Activated CD4-positive, alpha-beta T cell treated with anti-CD3 and anti-CD28 coated beads, Interleukin-2, amount 10 ng/mL, durations not matched to agents 7 days and 5 days (primary cell): ENCODE data around the gene GPSM1. TPM values are rescaled to one million over a fixed set of nuclear protein-coding genes. Genes with fewer than 3 reads are reported as not detected.

Experiments
- CTCF ChIA-PET: fragments of 350-600 bp; sonication (Branson Sonifier 250); formaldehyde crosslinking; loops from one replicate; lab custom pipeline; 2021; ENCODE audit warnings: antibody characterized with exemption; lab: Charles Lee
- POLR2A ChIA-PET: fragments of 350-600 bp; sonication (Branson Sonifier 250); formaldehyde crosslinking; loops from one replicate; lab custom pipeline; 2021; ENCODE audit warnings: antibody characterized with exemption; lab: Charles Lee
- DNase-seq: peaks from one replicate; pipeline ENCODE4 v3.0.0-alpha.2; 2020
- H3K27ac Mint-ChIP-seq: one replicate; pipeline ENCODE4 v1.8.0; 2021; ENCODE audit warnings: mild to moderate bottlenecking, moderate library complexity, mixed read lengths
- H3K27me3 Mint-ChIP-seq: one replicate; pipeline ENCODE4 v1.8.0; 2021; ENCODE audit warnings: mixed read lengths
- H3K36me3 Mint-ChIP-seq: one replicate; pipeline ENCODE4 v1.8.0; 2021; ENCODE audit warnings: low read depth, mixed read lengths
- H3K4me1 Mint-ChIP-seq: one replicate; pipeline ENCODE4 v1.8.0; 2021; ENCODE audit warnings: mixed read lengths
- H3K4me3 Mint-ChIP-seq: one replicate; pipeline ENCODE4 v1.8.0; 2021; ENCODE audit warnings: mild to moderate bottlenecking, moderate library complexity, mixed read lengths
- H3K9me3 Mint-ChIP-seq: one replicate; pipeline ENCODE4 v1.8.0; 2021; ENCODE audit warnings: mixed read lengths
- total RNA-seq, 2 experiments: library from RNA; stranded (reverse); gene quantifications; one replicate each; pipeline ENCODE4 v1.2.3, GENCODE V29; 2021

GPSM1 gene
- total RNA-seq, 2 experiments from 2014 or later = 2.7 to 2.9 TPM

GRCh38 chr9:136303066-136303824, 24.1 kb upstream of the GPSM1 start:
- DNase-seq = no peak
- ChIA-PET CTCF (no interaction called here), POLR2A (no interaction called here)
- peaks cover 4% of the 10 kb centered on the region for H3K27me3 Mint-ChIP-seq
- no peak overlapping the region for H3K27ac Mint-ChIP-seq
- no peaks in the 10 kb centered on the region for H3K36me3 Mint-ChIP-seq
- H3K4me3 Mint-ChIP-seq = no peak overlapping the region
- peaks cover 3% of the 10 kb centered on the region for H3K4me1 Mint-ChIP-seq
- no peaks in the 10 kb centered on the region for H3K9me3 Mint-ChIP-seq

- H3K27ac Mint-ChIP-seq = no peak within 1 kb of the TSS
- no peaks in the 10 kb centered on the region for H3K36me3 Mint-ChIP-seq
- H3K27me3 Mint-ChIP-seq = peaks cover 4% of the 10 kb centered on the region
- H3K4me3 Mint-ChIP-seq = no peak within 1 kb of the TSS
- no peaks in the 10 kb centered on the region for H3K9me3 Mint-ChIP-seq
- no peak for DNase-seq
- ChIA-PET CTCF (no interaction called here), POLR2A (no interaction called here)
- H3K4me1 Mint-ChIP-seq = peaks cover 3% of the 10 kb centered on the region
Measured at GRCh38 chr9:136303825-136304416, 23.4 kb upstream of the GPSM1 start, which contains the start of gene CCDC187. Gene CCDC187, minus strand, starts transcription at chr9:136304094. Its CDS starts 264 bp downstream, at chr9:136303830.

GRCh38 chr9:136304456-136304855, 22.9 kb upstream of the GPSM1 start:
- CTCF ChIA-PET = no interaction called here
- DNase-seq = no peak
- POLR2A ChIA-PET = no interaction called here
- no peaks in the 10 kb centered on the region for H3K9me3 Mint-ChIP-seq
- H3K27ac Mint-ChIP-seq = no peak overlapping the region
- peaks cover 3% of the 10 kb centered on the region for H3K4me1 Mint-ChIP-seq
- no peaks in the 10 kb centered on the region for H3K36me3 Mint-ChIP-seq
- peaks cover 4% of the 10 kb centered on the region for H3K27me3 Mint-ChIP-seq
- H3K4me3 Mint-ChIP-seq = no peak overlapping the region

GRCh38 chr9:136304981-136305380, 22.4 kb upstream of the GPSM1 start:
- H3K27me3 Mint-ChIP-seq = peaks cover 4% of the 10 kb centered on the region
- no peaks in the 10 kb centered on the region for H3K36me3 Mint-ChIP-seq
- H3K4me3 Mint-ChIP-seq = no peak overlapping the region
- ChIA-PET POLR2A (no interaction called here), CTCF (no interaction called here)
- no peaks in the 10 kb centered on the region for H3K9me3 Mint-ChIP-seq
- peaks cover 3% of the 10 kb centered on the region for H3K4me1 Mint-ChIP-seq
- no peak overlapping the region for H3K27ac Mint-ChIP-seq
- no peak for DNase-seq

GRCh38 chr9:136305804-136306203, 21.5 kb upstream of the GPSM1 start:
- H3K4me1 Mint-ChIP-seq = peaks cover 3% of the 10 kb centered on the region
- H3K27me3 Mint-ChIP-seq = peaks cover 4% of the 10 kb centered on the region
- DNase-seq = no peak
- H3K9me3 Mint-ChIP-seq = no peaks in the 10 kb centered on the region
- no peaks in the 10 kb centered on the region for H3K36me3 Mint-ChIP-seq
- no peak overlapping the region for H3K27ac Mint-ChIP-seq
- POLR2A ChIA-PET = no interaction called here
- CTCF ChIA-PET = no interaction called here
- H3K4me3 Mint-ChIP-seq = no peak overlapping the region

GRCh38 chr9:136306211-136307208, 20.8 kb upstream of the GPSM1 start:
- peaks cover 4% of the 10 kb centered on the region for H3K27me3 Mint-ChIP-seq
- no peaks in the 10 kb centered on the region for H3K36me3 Mint-ChIP-seq
- H3K4me1 Mint-ChIP-seq = peaks cover 3% of the 10 kb centered on the region
- ChIA-PET POLR2A (no interaction called here), CTCF (interaction anchor here (0.6 kb wide), 1 partner anchor 120 kb away, joined by 4 read pairs; no protein-coding TSS in a partner anchor)
- H3K9me3 Mint-ChIP-seq = no peaks in the 10 kb centered on the region
- H3K27ac Mint-ChIP-seq = no peak overlapping the region
- no peak overlapping the region for H3K4me3 Mint-ChIP-seq
- DNase-seq = no peak

- Mint-ChIP-seq H3K36me3 (no peaks in the 10 kb centered on the region), H3K4me1 (peaks cover 3% of the 10 kb centered on the region), H3K9me3 (no peaks in the 10 kb centered on the region), H3K27me3 (peaks cover 4% of the 10 kb centered on the region), H3K4me3 (no peak overlapping the region), H3K27ac (no peak overlapping the region)
- POLR2A ChIA-PET = no interaction called here
- CTCF ChIA-PET = no interaction called here
- DNase-seq = no peak
Measured at GRCh38 chr9:136307215-136307750, 20.1 kb upstream of the GPSM1 start.

GRCh38 chr9:136308006-136308701, 19.2 kb upstream of the GPSM1 start:
- CTCF ChIA-PET = no interaction called here
- no peak for DNase-seq
- H3K36me3 Mint-ChIP-seq = no peaks in the 10 kb centered on the region
- POLR2A ChIA-PET = no interaction called here
- no peaks in the 10 kb centered on the region for H3K9me3 Mint-ChIP-seq
- H3K4me1 Mint-ChIP-seq = peaks cover 3% of the 10 kb centered on the region
- no peak overlapping the region for H3K27ac Mint-ChIP-seq
- peaks cover 4% of the 10 kb centered on the region for H3K27me3 Mint-ChIP-seq
- H3K4me3 Mint-ChIP-seq = no peak overlapping the region

- POLR2A ChIA-PET = no interaction called here
- Mint-ChIP-seq H3K27me3 (peaks cover 4% of the 10 kb centered on the region), H3K4me3 (no peak overlapping the region), H3K4me1 (peaks cover 3% of the 10 kb centered on the region), H3K36me3 (no peaks in the 10 kb centered on the region), H3K9me3 (no peaks in the 10 kb centered on the region), H3K27ac (no peak overlapping the region)
- CTCF ChIA-PET = no interaction called here
- DNase-seq = no peak
Measured at GRCh38 chr9:136308702-136309053, 18.7 kb upstream of the GPSM1 start.

- ChIA-PET CTCF (no interaction called here), POLR2A (no interaction called here)
- Mint-ChIP-seq H3K4me3 (no peak overlapping the region), H3K27ac (no peak overlapping the region), H3K27me3 (peaks cover 4% of the 10 kb centered on the region), H3K36me3 (no peaks in the 10 kb centered on the region), H3K4me1 (peaks cover 3% of the 10 kb centered on the region), H3K9me3 (no peaks in the 10 kb centered on the region)
- DNase-seq = no peak
Measured at GRCh38 chr9:136309101-136309801, 18.1 kb upstream of the GPSM1 start.

- Mint-ChIP-seq H3K4me3 (no peak overlapping the region), H3K36me3 (no peaks in the 10 kb centered on the region), H3K27me3 (peaks cover 4% of the 10 kb centered on the region), H3K27ac (no peak overlapping the region), H3K4me1 (peaks cover 3% of the 10 kb centered on the region), H3K9me3 (peaks cover 5% of the 10 kb centered on the region)
- ChIA-PET POLR2A (no interaction called here), CTCF (no interaction called here)
- DNase-seq = no peak
Measured at GRCh38 chr9:136309806-136310220, 17.5 kb upstream of the GPSM1 start.
